Lower lobe of right lung (tissue), 2 donors: ENCODE results near the gene HCST. TPM values are rescaled to one million over a fixed set of nuclear protein-coding genes. Genes with fewer than 3 reads are reported as not detected.

Experiments
- ATAC-seq, 2 donors: fragments of 200-7000 bp; cut with Tn5 transposase; one replicate each; pipeline ENCODE4 v1.9.1; 2020 to 2022; ENCODE audit warnings: mild to moderate bottlenecking in 2 of 2, moderate library complexity in 2 of 2
- DNase-seq: peaks from one replicate; pipeline ENCODE4 v3.0.0-alpha.2; 2020
- H3K27ac ChIP-seq: fragments of 200-600 bp; one replicate; pipeline ENCODE4 v1.8.0; 2022
- H3K27me3 ChIP-seq: fragments of 200-600 bp; one replicate; pipeline ENCODE4 v1.8.0; 2022; ENCODE audit warnings: low read depth
- H3K36me3 ChIP-seq: fragments of 200-600 bp; one replicate; pipeline ENCODE4 v1.8.0; 2022; ENCODE audit warnings: mild to moderate bottlenecking
- H3K4me1 ChIP-seq: fragments of 200-600 bp; one replicate; pipeline ENCODE4 v1.8.0; 2022
- H3K4me3 ChIP-seq: fragments of 200-600 bp; one replicate; pipeline ENCODE4 v1.8.0; 2022; ENCODE audit warnings: mild to moderate bottlenecking
- H3K9me3 ChIP-seq: fragments of 200-600 bp; one replicate; pipeline ENCODE4 v1.8.0; 2022
- CTCF ChIP-seq: fragments of 200-600 bp; IDR thresholded peaks from one replicate; pipeline ENCODE4 v1.8.0; 2022; ENCODE audit warnings: antibody characterized with exemption, mild to moderate bottlenecking
- intact Hi-C: fragments of 100-400 bp; cut with DNase I; formaldehyde crosslinking; loops from one replicate; pipeline ENCODE4 v1.11.0; 2022
- total RNA-seq: library from RNA; stranded (reverse); fragmentation: NEBNext Ultra II Directional; extraction: Animal tissue kit (Norgen Biotek cat#: 25700); gene quantifications from one replicate; pipeline ENCODE4 v1.2.1, GENCODE V29; 2021
- donor health status: DM: no; HTN: yes; CAD: no; lungs with severe emphysema.

Gene HCST
- total RNA-seq, 1 donor from 2014 or later: 43.3 TPM

GRCh38 chr19:35882114-35882832 is 20.1 kb upstream of the HCST start:
- TF ChIP-seq CTCF: peak; percentile 57
- intact Hi-C loops: loop anchor here (5.0 kb wide), 1 partner anchor 50 kb away; no protein-coding TSS in a partner anchor
- no peaks in the 10 kb centered on the region for H3K36me3 ChIP-seq
- DNase-seq (no peak), ATAC-seq (peak; percentile 58 to 60)
- peaks cover 8% of the 10 kb centered on the region for H3K27me3 ChIP-seq
- no peak overlapping the region for H3K27ac ChIP-seq
- no peak overlapping the region for H3K4me3 ChIP-seq
- no peaks in the 10 kb centered on the region for H3K9me3 ChIP-seq
- H3K4me1 ChIP-seq: peaks cover 4% of the 10 kb centered on the region

DNA sequence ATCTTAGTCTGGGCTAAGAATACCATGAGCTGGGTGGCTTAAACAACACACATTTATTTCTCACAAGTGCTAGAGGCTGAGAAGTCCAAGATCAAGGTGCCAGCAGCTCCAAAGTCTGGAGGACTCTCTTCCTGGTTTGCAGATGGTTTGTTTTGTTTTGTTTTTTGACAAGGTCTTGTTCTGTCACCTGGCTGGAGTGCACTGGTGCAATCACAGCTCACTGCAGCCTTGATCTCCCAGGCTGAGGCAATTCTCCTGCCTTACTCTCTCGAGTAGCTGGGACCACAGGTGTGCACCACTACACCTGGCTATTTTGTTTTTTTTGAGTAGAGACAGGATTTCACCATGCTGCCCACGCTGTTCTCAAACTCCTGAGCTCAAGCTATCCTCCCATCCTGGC is 18.4 kb upstream of the HCST start:
- peaks cover 15% of the 10 kb centered on the region for H3K36me3 ChIP-seq
- DNase-seq: no peak
- no peak for ATAC-seq
- H3K9me3 ChIP-seq: no peaks in the 10 kb centered on the region
- H3K4me3 ChIP-seq: no peak overlapping the region
- intact Hi-C loops: loop anchor here (5.0 kb wide), 1 partner anchor 48 kb away; no protein-coding TSS in a partner anchor
- H3K27me3 ChIP-seq: peaks cover 4% of the 10 kb centered on the region
- no peak for TF ChIP-seq CTCF
- no peak overlapping the region for H3K27ac ChIP-seq
- peaks cover 4% of the 10 kb centered on the region for H3K4me1 ChIP-seq

GRCh38 chr19:35885225-35885738 is 17.0 kb upstream of the HCST start:
- Histone ChIP-seq H3K9me3 (no peaks in the 10 kb centered on the region), H3K4me3 (no peak overlapping the region), H3K27ac (no peak overlapping the region), H3K36me3 (peaks cover 29% of the 10 kb centered on the region), H3K4me1 (no peaks in the 10 kb centered on the region), H3K27me3 (no peaks in the 10 kb centered on the region)
- intact Hi-C loops: no loop called here
- ATAC-seq (no peak), DNase-seq (no peak)
- TF ChIP-seq CTCF: no peak

GRCh38 chr19:35885904-35886303 is 16.4 kb upstream of the HCST start:
- ATAC-seq: no peak

GRCh38 chr19:35887197-35887596 is 15.1 kb upstream of the HCST start:
- no peaks in the 10 kb centered on the region for H3K27me3 ChIP-seq
- H3K4me3 ChIP-seq: no peak overlapping the region
- intact Hi-C loops: no loop called here
- no peaks in the 10 kb centered on the region for H3K4me1 ChIP-seq
- no peak for TF ChIP-seq CTCF
- H3K9me3 ChIP-seq: no peaks in the 10 kb centered on the region
- ATAC-seq: no peak
- no peak overlapping the region for H3K27ac ChIP-seq
- no peak for DNase-seq
- peaks cover 48% of the 10 kb centered on the region for H3K36me3 ChIP-seq

More at GRCh38 chr19:35885904-35886303, 16.4 kb upstream of the HCST start:
- Histone ChIP-seq H3K27ac (no peak overlapping the region), H3K4me3 (no peak overlapping the region), H3K36me3 (peaks cover 35% of the 10 kb centered on the region), H3K9me3 (no peaks in the 10 kb centered on the region), H3K4me1 (no peaks in the 10 kb centered on the region), H3K27me3 (no peaks in the 10 kb centered on the region)
- TF ChIP-seq CTCF: no peak
- DNase-seq: no peak
- intact Hi-C loops: no loop called here
